GM23338 (cell line): ENCODE data around the gene RTN4RL2. TPM values are rescaled to one million over a fixed set of nuclear protein-coding genes. Genes with fewer than 3 reads are reported as not detected.

Experiments used
- CREB1 ChIP-seq: fragments of 250-450 bp; sonication (Bioruptor Pico); IDR thresholded peaks from 2 replicates; pipeline ENCODE4 v1.5.0; 2020; ENCODE audit warnings: low read depth, mild to moderate bottlenecking, moderate library complexity
- EZH2phosphoT487 ChIP-seq: fragments of 200-600 bp; sonication (generic); IDR thresholded peaks from one replicate; pipeline ENCODE4 v1.8.1; 2018; ENCODE audit warnings: antibody characterized with exemption; ENCODE audit not compliant: unreplicated experiment
- JUNB ChIP-seq: IDR thresholded peaks from one replicate; pipeline ENCODE4 v1.6.1; 2016; ENCODE audit warnings: antibody characterized with exemption; ENCODE audit not compliant: unreplicated experiment
- NANOG ChIP-seq: IDR thresholded peaks from 2 replicates; pipeline ENCODE4 v1.6.1; 2016; ENCODE audit warnings: antibody characterized with exemption, borderline replicate concordance
- POLR2AphosphoS5 ChIP-seq: IDR thresholded peaks from 2 replicates; pipeline ENCODE4 v1.6.1; 2016; ENCODE audit warnings: antibody characterized with exemption, low read depth
- STAT1 ChIP-seq: IDR thresholded peaks from one replicate; pipeline ENCODE4 v1.6.1; 2016; ENCODE audit warnings: antibody characterized with exemption; ENCODE audit not compliant: unreplicated experiment
- polyA plus RNA-seq: library from polyadenylated mRNA; unstranded; fragments of >200 nt; fragmentation: Nextera tagmentation; extraction: Ambion mirVana; gene quantifications from 2 replicates; pipeline ENCODE4 v1.2.1, GENCODE V29; 2016
- total RNA-seq: library from RNA; depleted of rRNA; stranded (reverse); fragments of >200 nt; shearing (Covaris generic); gene quantifications from 2 replicates; pipeline ENCODE4 v1.2.3, GENCODE V29; 2014
- TF ChIP-seq, protein P1 (sequence below): fragments of 250-450 bp; sonication (Bioruptor Pico); IDR thresholded peaks from 2 replicates; pipeline ENCODE4 v1.5.0; 2020; ENCODE audit warnings: mild to moderate bottlenecking, moderate library complexity
- TF ChIP-seq, protein P2 (sequence below): IDR thresholded peaks from one replicate; pipeline ENCODE4 v1.6.1; 2018; ENCODE audit warnings: antibody characterized with exemption; ENCODE audit not compliant: unreplicated experiment
- TF ChIP-seq, protein P3 (sequence below), 2 experiments: fragments of 200-600 bp in 1 of 2; sonication (generic) in 1 of 2; conservative IDR thresholded peaks; 2 replicates each; pipeline versions ENCODE4 v1.5.1 to v1.6.1; 2016 to 2017; ENCODE audit warnings: antibody characterized with exemption in 2 of 2, low read depth in 2 of 2, mild to moderate bottlenecking in 2 of 2, moderate library complexity in 1 of 2

The RTN4RL2 gene
- total and polyA plus RNA-seq, 2 experiments from 2014 or later, result 13.9 to 15.9 TPM

DNA sequence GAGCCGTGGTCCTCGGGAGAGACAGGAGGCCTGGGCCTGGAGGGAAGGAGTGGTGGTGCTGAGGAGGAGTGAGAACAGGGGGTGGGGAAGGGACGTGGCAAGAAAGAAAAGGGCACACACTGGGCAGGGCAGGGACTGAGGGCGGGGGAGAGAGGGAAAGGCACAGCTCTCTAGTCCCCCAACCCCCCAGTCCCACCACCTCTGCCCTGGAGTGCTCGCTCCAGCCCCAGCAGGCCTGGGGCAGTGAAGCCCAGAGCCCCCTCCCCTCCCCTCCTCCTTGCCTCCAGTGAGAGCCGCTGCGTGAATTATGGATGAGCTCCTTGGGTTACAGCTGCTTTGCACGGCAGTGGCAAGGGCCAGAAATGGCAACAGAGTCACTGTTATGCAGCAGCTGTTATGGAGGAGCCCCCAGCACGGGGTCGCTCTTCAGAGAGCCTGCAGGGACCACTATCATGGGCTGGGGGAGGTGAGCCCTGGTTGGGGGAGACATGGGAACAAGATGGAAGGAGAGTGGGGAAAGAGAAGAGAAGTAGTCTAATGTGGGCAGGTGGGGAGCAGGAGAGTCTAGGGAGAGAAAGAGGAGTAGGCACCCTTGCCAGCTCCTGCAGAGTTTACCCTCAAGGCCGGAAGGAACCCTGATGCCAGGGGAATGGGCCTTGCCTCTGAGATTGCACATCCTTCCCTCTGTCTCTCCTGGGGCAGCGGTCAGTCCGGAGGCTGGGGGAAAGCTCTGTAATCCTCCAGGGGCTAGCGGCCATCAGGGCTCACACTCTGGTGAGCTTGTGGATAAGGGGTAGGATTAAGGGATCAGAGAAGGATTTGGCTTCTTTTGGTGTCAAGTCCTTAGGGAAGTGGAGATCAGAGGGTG is 3.6 kb downstream of the RTN4RL2 start (continued):
- TF ChIP-seq, protein P1, sequence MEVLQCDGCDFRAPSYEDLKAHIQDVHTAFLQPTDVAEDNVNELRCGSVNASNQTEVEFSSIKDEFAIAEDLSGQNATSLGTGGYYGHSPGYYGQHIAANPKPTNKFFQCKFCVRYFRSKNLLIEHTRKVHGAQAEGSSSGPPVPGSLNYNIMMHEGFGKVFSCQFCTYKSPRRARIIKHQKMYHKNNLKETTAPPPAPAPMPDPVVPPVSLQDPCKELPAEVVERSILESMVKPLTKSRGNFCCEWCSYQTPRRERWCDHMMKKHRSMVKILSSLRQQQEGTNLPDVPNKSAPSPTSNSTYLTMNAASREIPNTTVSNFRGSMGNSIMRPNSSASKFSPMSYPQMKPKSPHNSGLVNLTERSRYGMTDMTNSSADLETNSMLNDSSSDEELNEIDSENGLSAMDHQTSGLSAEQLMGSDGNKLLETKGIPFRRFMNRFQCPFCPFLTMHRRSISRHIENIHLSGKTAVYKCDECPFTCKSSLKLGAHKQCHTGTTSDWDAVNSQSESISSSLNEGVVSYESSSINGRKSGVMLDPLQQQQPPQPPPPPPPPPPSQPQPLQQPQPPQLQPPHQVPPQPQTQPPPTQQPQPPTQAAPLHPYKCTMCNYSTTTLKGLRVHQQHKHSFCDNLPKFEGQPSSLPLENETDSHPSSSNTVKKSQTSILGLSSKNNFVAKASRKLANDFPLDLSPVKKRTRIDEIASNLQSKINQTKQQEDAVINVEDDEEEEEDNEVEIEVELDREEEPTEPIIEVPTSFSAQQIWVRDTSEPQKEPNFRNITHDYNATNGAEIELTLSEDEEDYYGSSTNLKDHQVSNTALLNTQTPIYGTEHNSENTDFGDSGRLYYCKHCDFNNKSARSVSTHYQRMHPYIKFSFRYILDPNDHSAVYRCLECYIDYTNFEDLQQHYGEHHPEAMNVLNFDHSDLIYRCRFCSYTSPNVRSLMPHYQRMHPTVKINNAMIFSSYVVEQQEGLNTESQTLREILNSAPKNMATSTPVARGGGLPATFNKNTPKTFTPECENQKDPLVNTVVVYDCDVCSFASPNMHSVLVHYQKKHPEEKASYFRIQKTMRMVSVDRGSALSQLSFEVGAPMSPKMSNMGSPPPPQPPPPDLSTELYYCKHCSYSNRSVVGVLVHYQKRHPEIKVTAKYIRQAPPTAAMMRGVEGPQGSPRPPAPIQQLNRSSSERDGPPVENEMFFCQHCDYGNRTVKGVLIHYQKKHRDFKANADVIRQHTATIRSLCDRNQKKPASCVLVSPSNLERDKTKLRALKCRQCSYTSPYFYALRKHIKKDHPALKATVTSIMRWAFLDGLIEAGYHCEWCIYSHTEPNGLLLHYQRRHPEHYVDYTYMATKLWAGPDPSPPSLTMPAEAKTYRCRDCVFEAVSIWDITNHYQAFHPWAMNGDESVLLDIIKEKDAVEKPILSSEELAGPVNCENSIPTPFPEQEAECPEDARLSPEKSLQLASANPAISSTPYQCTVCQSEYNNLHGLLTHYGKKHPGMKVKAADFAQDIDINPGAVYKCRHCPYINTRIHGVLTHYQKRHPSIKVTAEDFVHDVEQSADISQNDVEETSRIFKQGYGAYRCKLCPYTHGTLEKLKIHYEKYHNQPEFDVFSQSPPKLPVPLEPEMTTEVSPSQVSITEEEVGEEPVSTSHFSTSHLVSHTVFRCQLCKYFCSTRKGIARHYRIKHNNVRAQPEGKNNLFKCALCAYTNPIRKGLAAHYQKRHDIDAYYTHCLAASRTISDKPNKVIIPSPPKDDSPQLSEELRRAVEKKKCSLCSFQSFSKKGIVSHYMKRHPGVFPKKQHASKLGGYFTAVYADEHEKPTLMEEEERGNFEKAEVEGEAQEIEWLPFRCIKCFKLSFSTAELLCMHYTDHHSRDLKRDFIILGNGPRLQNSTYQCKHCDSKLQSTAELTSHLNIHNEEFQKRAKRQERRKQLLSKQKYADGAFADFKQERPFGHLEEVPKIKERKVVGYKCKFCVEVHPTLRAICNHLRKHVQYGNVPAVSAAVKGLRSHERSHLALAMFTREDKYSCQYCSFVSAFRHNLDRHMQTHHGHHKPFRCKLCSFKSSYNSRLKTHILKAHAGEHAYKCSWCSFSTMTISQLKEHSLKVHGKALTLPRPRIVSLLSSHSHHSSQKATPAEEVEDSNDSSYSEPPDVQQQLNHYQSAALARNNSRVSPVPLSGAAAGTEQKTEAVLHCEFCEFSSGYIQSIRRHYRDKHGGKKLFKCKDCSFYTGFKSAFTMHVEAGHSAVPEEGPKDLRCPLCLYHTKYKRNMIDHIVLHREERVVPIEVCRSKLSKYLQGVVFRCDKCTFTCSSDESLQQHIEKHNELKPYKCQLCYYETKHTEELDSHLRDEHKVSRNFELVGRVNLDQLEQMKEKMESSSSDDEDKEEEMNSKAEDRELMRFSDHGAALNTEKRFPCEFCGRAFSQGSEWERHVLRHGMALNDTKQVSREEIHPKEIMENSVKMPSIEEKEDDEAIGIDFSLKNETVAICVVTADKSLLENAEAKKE (CRISPR knock-in tag), result no peak
- TF ChIP-seq JUNB (no peak), POLR2AphosphoS5 (no peak), STAT1 (no peak), EZH2phosphoT487 (no peak), CREB1 (CRISPR knock-in tag) (no peak), NANOG (no peak)
- TF ChIP-seq, protein P2, sequence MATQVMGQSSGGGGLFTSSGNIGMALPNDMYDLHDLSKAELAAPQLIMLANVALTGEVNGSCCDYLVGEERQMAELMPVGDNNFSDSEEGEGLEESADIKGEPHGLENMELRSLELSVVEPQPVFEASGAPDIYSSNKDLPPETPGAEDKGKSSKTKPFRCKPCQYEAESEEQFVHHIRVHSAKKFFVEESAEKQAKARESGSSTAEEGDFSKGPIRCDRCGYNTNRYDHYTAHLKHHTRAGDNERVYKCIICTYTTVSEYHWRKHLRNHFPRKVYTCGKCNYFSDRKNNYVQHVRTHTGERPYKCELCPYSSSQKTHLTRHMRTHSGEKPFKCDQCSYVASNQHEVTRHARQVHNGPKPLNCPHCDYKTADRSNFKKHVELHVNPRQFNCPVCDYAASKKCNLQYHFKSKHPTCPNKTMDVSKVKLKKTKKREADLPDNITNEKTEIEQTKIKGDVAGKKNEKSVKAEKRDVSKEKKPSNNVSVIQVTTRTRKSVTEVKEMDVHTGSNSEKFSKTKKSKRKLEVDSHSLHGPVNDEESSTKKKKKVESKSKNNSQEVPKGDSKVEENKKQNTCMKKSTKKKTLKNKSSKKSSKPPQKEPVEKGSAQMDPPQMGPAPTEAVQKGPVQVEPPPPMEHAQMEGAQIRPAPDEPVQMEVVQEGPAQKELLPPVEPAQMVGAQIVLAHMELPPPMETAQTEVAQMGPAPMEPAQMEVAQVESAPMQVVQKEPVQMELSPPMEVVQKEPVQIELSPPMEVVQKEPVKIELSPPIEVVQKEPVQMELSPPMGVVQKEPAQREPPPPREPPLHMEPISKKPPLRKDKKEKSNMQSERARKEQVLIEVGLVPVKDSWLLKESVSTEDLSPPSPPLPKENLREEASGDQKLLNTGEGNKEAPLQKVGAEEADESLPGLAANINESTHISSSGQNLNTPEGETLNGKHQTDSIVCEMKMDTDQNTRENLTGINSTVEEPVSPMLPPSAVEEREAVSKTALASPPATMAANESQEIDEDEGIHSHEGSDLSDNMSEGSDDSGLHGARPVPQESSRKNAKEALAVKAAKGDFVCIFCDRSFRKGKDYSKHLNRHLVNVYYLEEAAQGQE, result no peak
- TF ChIP-seq, protein P3, sequence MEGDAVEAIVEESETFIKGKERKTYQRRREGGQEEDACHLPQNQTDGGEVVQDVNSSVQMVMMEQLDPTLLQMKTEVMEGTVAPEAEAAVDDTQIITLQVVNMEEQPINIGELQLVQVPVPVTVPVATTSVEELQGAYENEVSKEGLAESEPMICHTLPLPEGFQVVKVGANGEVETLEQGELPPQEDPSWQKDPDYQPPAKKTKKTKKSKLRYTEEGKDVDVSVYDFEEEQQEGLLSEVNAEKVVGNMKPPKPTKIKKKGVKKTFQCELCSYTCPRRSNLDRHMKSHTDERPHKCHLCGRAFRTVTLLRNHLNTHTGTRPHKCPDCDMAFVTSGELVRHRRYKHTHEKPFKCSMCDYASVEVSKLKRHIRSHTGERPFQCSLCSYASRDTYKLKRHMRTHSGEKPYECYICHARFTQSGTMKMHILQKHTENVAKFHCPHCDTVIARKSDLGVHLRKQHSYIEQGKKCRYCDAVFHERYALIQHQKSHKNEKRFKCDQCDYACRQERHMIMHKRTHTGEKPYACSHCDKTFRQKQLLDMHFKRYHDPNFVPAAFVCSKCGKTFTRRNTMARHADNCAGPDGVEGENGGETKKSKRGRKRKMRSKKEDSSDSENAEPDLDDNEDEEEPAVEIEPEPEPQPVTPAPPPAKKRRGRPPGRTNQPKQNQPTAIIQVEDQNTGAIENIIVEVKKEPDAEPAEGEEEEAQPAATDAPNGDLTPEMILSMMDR (conservative IDR thresholded peaks at IDR 0.05; ENCODE audit: low read depth in 2 of 2), result no peak
